IMR-90 (cell line): ENCODE results near the gene UVSSA. TPM values are rescaled to one million over a fixed set of nuclear protein-coding genes. Genes with fewer than 3 reads are reported as not detected.
"Not testable (repeated sequence)": the region's sequence is repeated elsewhere in the genome, so short reads cannot be mapped to it uniquely, and the experiment has no call there.

Experiments
- ATAC-seq: fragments of 200-7000 bp; cut with Tn5 transposase; 2 replicates; pipeline ENCODE4 v1.9.1; 2020; ENCODE audit warnings: low read depth, mild to moderate bottlenecking, moderate library complexity
- BruUV-seq: library from RNA; stranded (reverse); fragments of 400-500 nt; replicated peaks from 2 replicates; lab custom pipeline; 2021; lab: Mats Ljungman, UMichigan
- CTCF ChIA-PET: fragments of 300-600 bp; formaldehyde crosslinking; extraction: SDS; loops from one replicate; lab custom pipeline; 2021; ENCODE audit warnings: antibody characterized with exemption; lab: Yijun Ruan, JAX
- POLR2A ChIA-PET: fragments of 300-600 bp; sonication (Branson Sonifier 250); formaldehyde crosslinking; loops from one replicate; lab custom pipeline; 2022; ENCODE audit warnings: antibody characterized with exemption; ENCODE audit not compliant: unreplicated experiment; lab: Charles Lee
- DNase-seq: peaks from one replicate; pipeline ENCODE4 v3.0.0; 2013
- H2AFZ ChIP-seq: replicated peaks from 2 replicates; pipeline ENCODE3; 2013; ENCODE audit warnings: low read length, mild to moderate bottlenecking; ENCODE audit not compliant: poor library complexity
- H2AK5ac ChIP-seq: 2 replicates; pipeline ENCODE4 v1.6.1; 2013; ENCODE audit warnings: low read depth, low read length, inconsistent platforms
- H2AK9ac ChIP-seq: replicated peaks from 2 replicates; pipeline ENCODE3; 2013; ENCODE audit warnings: mild to moderate bottlenecking, low read depth, low read length, moderate library complexity; ENCODE audit not compliant: poor library complexity
- H2BK120ac ChIP-seq: 2 replicates; pipeline ENCODE4 v1.6.1; 2013; ENCODE audit warnings: low read depth, low read length, inconsistent platforms
- H2BK15ac ChIP-seq: 3 replicates; pipeline ENCODE4 v1.6.1; 2013; ENCODE audit warnings: low read depth, low read length, inconsistent platforms
- H2BK20ac ChIP-seq: 2 replicates; pipeline ENCODE4 v1.6.1; 2013; ENCODE audit warnings: low read depth, mild to moderate bottlenecking, inconsistent platforms, low read length, moderate library complexity
- H2BK5ac ChIP-seq: 2 replicates; pipeline ENCODE4 v1.6.1; 2013; ENCODE audit warnings: mild to moderate bottlenecking, low read depth, low read length, inconsistent platforms; ENCODE audit not compliant: poor library complexity, severe bottlenecking
- H3K14ac ChIP-seq: replicated peaks from 2 replicates; pipeline ENCODE4 v1.6.1; 2013; ENCODE audit warnings: low read depth, low read length, inconsistent platforms
- H3K18ac ChIP-seq: 2 replicates; pipeline ENCODE4 v1.6.1; 2013; ENCODE audit warnings: low read depth, low read length, control low read depth
- H3K23ac ChIP-seq: 2 replicates; pipeline ENCODE4 v1.6.1; 2013; ENCODE audit warnings: low read depth, low read length, inconsistent platforms
- H3K27ac ChIP-seq: 2 replicates; pipeline ENCODE4 v1.5.1; 2013; ENCODE audit warnings: mild to moderate bottlenecking, control low read depth, low read length; ENCODE audit not compliant: insufficient read depth
- H3K27me3 ChIP-seq: 2 replicates; pipeline ENCODE4 v1.6.1; 2013; ENCODE audit warnings: low read length; ENCODE audit not compliant: control insufficient read depth, insufficient read depth
- H3K36me3 ChIP-seq: 2 replicates; pipeline ENCODE4 v1.6.1; 2013; ENCODE audit warnings: low read length, mixed read lengths; ENCODE audit not compliant: control insufficient read depth, insufficient read depth
- H3K4ac ChIP-seq: 2 replicates; pipeline ENCODE4 v1.6.1; 2013; ENCODE audit warnings: low read depth, low read length, inconsistent platforms
- H3K4me1 ChIP-seq: 2 replicates; pipeline ENCODE4 v1.6.1; 2013; ENCODE audit warnings: low read length, mixed read lengths; ENCODE audit not compliant: control insufficient read depth, insufficient read depth
- H3K4me2 ChIP-seq: 2 replicates; pipeline ENCODE4 v1.6.1; 2013; ENCODE audit warnings: low read depth, mild to moderate bottlenecking, control low read depth, low read length, moderate library complexity
- H3K4me3 ChIP-seq: 2 replicates; pipeline ENCODE4 v1.5.1; 2013; ENCODE audit warnings: low read depth, mild to moderate bottlenecking, control low read depth, low read length, moderate library complexity; ENCODE audit not compliant: insufficient read depth
- H3K56ac ChIP-seq: 2 replicates; pipeline ENCODE4 v1.6.1; 2013; ENCODE audit warnings: low read length, inconsistent platforms; ENCODE audit not compliant: insufficient read depth; ENCODE audit errors: extremely low read depth
- H3K79me1 ChIP-seq, 2 experiments: 2 replicates each; pipeline ENCODE4 v1.6.1; 2013; ENCODE audit warnings: low read length in 2 of 2, inconsistent platforms in 1 of 2, low read depth in 1 of 2
- H3K9ac ChIP-seq: 2 replicates; pipeline ENCODE4 v1.6.1; 2013; ENCODE audit warnings: low read depth, low read length, control low read depth
- H3K9me1 ChIP-seq: 2 replicates; pipeline ENCODE4 v1.6.1; 2013; ENCODE audit warnings: low read length, inconsistent platforms; ENCODE audit not compliant: insufficient read depth
- H3K9me3 ChIP-seq: 2 replicates; pipeline ENCODE4 v1.6.1; 2013; ENCODE audit warnings: low read length; ENCODE audit not compliant: control insufficient read depth, insufficient read depth
- H4K20me1 ChIP-seq: 2 replicates; pipeline ENCODE4 v1.6.1; 2013; ENCODE audit warnings: low read length, inconsistent platforms; ENCODE audit not compliant: insufficient read depth
- H4K5ac ChIP-seq: 2 replicates; pipeline ENCODE4 v1.6.1; 2013; ENCODE audit warnings: mild to moderate bottlenecking, low read depth, low read length, control low read depth
- H4K8ac ChIP-seq, 2 experiments: 2 replicates each; pipeline ENCODE4 v1.6.1; 2013; ENCODE audit warnings: low read depth in 2 of 2, low read length in 2 of 2, control low read depth in 1 of 2, inconsistent platforms in 1 of 2
- H4K91ac ChIP-seq: 2 replicates; pipeline ENCODE4 v1.6.1; 2013; ENCODE audit warnings: low read depth, low read length, inconsistent platforms; ENCODE audit not compliant: insufficient read depth
- CEBPB ChIP-seq: IDR thresholded peaks from 2 replicates; pipeline ENCODE4 v1.6.1; 2012; ENCODE audit warnings: low read depth, low read length, improper control_type of control experiment
- RFX5 ChIP-seq: IDR thresholded peaks from 2 replicates; pipeline ENCODE4 v1.8.0; 2012; ENCODE audit warnings: low read depth, mild to moderate bottlenecking, low read length, moderate library complexity
- WGBS, 2 experiments: methylation state at CpG; one replicate each; pipeline versions ENCODE4 v1.1.5 to v1.1.7; 2013; ENCODE audit warnings: missing lambda C conversion rate in 2 of 2; ENCODE audit not compliant: insufficient read length in 1 of 2; ENCODE audit errors: extremely low coverage in 2 of 2; 5-methylcytosine and 5-hydroxymethylcytosine counted together
- dilution Hi-C: fragments of 300-500 bp; cut with HindIII; formaldehyde crosslinking; loops from one replicate; pipeline ENCODE4 v1.14.3; 2018; ENCODE audit warnings: low sequenced_read_pairs; ENCODE audit not compliant: unreplicated experiment
- in situ Hi-C: fragments of 300-500 bp; cut with MboI; formaldehyde crosslinking; loops from 3 replicates; pipeline ENCODE4 v1.14.3; 2019; ENCODE audit warnings: low sequenced_read_pairs, inconsistent platforms, mixed read lengths
- intact Hi-C: fragments of 100-400 bp; cut with micrococcal nuclease; formaldehyde crosslinking; loops from 2 replicates; pipeline ENCODE4 v1.10.0; 2022
- polyA plus RNA-seq, 3 experiments: library from polyadenylated mRNA; depleted of rRNA; stranded (reverse); fragments of >200 nt; gene quantifications; 2 replicates each; pipeline ENCODE4 v1.2.3, GENCODE V29; 2012; ENCODE audit warnings: low replicate concordance in 1 of 3
- total RNA-seq: library from RNA; depleted of rRNA; stranded (reverse); fragments of >200 nt; gene quantifications from 2 replicates; pipeline ENCODE4 v1.2.3, GENCODE V29; 2012
- TF ChIP-seq, protein P1 (sequence below): fragments of 150-350 bp; IDR thresholded peaks from 2 replicates; pipeline ENCODE4 v1.6.1; 2016; ENCODE audit warnings: low read depth, mild to moderate bottlenecking, low read length, moderate library complexity, borderline replicate concordance

The UVSSA gene
- total and polyA plus RNA-seq, 2 of the 4 experiments (the other 2 are of a cell fraction) = 1.4 to 8.4 TPM

DNA sequence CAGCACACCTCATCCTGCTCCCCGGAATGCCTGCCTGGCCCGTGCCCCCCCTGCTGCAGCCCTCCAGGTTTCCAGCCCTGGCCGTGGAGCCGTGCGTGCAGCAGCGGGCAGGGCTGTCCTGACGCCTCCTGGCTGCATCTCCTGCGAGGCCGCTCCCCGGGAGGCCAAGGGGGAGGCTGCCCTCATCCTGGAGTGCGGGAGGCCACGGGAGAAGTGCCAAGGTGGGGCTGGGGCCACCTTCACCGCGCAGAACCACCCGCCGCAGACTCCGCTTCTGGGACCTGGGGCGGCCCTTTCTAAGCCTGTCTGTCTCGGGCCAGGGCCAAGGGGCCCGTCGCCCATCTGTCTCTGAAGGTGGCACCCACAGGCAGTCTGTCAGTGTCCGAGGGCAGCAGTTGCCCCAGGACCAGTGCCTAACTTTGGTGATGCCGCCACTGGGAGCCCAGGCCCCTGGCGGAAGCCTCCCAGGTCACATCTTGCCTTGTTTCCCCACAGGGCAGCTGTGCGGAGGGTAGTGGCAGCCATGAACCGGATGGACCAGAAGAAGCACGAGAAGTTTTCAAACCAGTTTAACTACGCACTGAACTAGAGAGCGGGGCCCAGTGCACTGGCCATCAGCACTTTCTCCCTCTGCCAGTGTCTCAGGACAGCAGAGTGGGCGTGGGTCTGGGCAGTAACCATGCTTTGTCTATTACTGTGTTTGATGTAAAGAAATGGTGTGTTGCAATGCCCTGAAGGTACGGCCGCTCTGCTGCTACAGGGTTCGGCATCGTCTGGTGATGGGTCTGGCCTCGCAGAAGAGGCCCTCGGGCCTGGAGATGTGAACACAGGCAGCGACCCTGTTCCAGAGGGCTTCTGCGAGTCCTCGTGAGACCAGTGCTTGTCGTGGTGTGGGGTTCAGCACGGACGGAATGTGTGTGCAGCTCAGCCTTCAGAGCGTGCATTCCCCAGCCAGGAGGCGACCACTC, 38.6 kb downstream of the UVSSA start:
- H3K18ac ChIP-seq = no peak overlapping the region
- H3K4me2 ChIP-seq = no peak overlapping the region
- H2AK9ac ChIP-seq = no peak overlapping the region
- no peak overlapping the region for H3K23ac ChIP-seq
- H2AK5ac ChIP-seq = no peak overlapping the region
- no peak overlapping the region for H3K14ac ChIP-seq
- H3K4me3 ChIP-seq = no peak overlapping the region
- no peak overlapping the region for H3K27ac ChIP-seq
- no TSS peak for BruUV-seq
- no peak overlapping the region for H4K91ac ChIP-seq
- H4K8ac ChIP-seq = no peak overlapping the region
- H2BK15ac ChIP-seq = no peak overlapping the region
- no peaks in the 10 kb centered on the region for H3K9me1 ChIP-seq
- no peak for ATAC-seq
- no peak overlapping the region for H3K56ac ChIP-seq
- H3K27me3 ChIP-seq = no peaks in the 10 kb centered on the region
- peaks cover 2% of the 10 kb centered on the region; the same call in 1 of the 2 replicates for H3K9me3 ChIP-seq
- in situ Hi-C loops (no loop called here), intact Hi-C loops (no loop called here), dilution Hi-C loops (no loop called here)
- H3K4ac ChIP-seq = no peak overlapping the region
- H3K9ac ChIP-seq = no peak overlapping the region
- H2AFZ ChIP-seq = no peak overlapping the region
- POLR2A ChIA-PET = no interaction called here
- TF ChIP-seq RFX5 (no peak), CEBPB (no peak)
- TF ChIP-seq, protein P1, sequence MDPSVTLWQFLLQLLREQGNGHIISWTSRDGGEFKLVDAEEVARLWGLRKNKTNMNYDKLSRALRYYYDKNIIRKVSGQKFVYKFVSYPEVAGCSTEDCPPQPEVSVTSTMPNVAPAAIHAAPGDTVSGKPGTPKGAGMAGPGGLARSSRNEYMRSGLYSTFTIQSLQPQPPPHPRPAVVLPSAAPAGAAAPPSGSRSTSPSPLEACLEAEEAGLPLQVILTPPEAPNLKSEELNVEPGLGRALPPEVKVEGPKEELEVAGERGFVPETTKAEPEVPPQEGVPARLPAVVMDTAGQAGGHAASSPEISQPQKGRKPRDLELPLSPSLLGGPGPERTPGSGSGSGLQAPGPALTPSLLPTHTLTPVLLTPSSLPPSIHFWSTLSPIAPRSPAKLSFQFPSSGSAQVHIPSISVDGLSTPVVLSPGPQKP = no peak
- H2BK5ac ChIP-seq = no peak overlapping the region
- no peak overlapping the region for H2BK120ac ChIP-seq
- WGBS, 2 experiments = 97% methylated on average over 23 of the region's 44 CpGs; no CpG with 5 or more reads in 1 of the 2 experiments
- H4K20me1 ChIP-seq = no peaks in the 10 kb centered on the region
- no peaks in the 10 kb centered on the region for H3K4me1 ChIP-seq
- H4K5ac ChIP-seq = no peak overlapping the region
- H2BK20ac ChIP-seq = no peak overlapping the region
- peaks cover 25% of the 10 kb centered on the region for H3K36me3 ChIP-seq
- DNase-seq = no peak
- CTCF ChIA-PET = no interaction called here
- no peaks in the 10 kb centered on the region for H3K79me1 ChIP-seq

DNA sequence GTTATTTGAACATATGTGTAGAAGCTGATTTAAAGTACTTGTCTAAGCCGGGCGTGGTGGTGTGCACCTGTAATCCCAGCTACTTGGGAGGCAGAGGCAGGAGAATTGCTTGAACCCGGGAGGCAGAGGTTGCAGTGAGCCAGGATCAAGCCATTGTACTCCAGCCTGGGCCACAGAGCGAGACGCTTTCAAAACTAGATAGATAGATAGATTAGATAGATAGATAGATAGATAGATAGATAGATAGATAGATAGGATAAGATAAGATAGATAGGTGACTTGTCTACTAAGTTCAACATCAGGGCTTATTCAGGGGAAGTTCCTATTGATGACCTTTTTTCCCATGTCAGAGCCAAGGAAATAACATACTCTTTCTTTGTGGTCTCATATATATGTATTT, 46.4 kb downstream of the UVSSA start:
- H2AK5ac ChIP-seq, H3K27ac ChIP-seq, H3K27me3 ChIP-seq, H2BK20ac ChIP-seq, H3K4me3 ChIP-seq, H3K4me1 ChIP-seq, H3K9me1 ChIP-seq, POLR2A ChIA-PET, BruUV-seq, H4K20me1 ChIP-seq, H3K23ac ChIP-seq, H2BK120ac ChIP-seq, H2BK5ac ChIP-seq, H2AFZ ChIP-seq, H3K79me1 ChIP-seq, H3K4ac ChIP-seq, H4K8ac ChIP-seq, dilution Hi-C loops, H2AK9ac ChIP-seq, intact Hi-C loops, H3K4me2 ChIP-seq, CTCF ChIA-PET, H3K56ac ChIP-seq, H4K5ac ChIP-seq, H4K91ac ChIP-seq, H3K14ac ChIP-seq, DNase-seq, H3K18ac ChIP-seq, H3K9ac ChIP-seq, H2BK15ac ChIP-seq, in situ Hi-C loops, ATAC-seq: not testable (repeated sequence)
- H3K36me3 ChIP-seq = peaks cover 14% of the 10 kb centered on the region
- WGBS, 2 experiments = 82% methylated on average over 2 of the region's 5 CpGs; no CpG with 5 or more reads in 1 of the 2 experiments
- peaks cover 22% of the 10 kb centered on the region for H3K9me3 ChIP-seq
